ENCODE measurements around the gene PALLD.
A peak's percentile ranks its signal among the peaks of the same experiment; 100 is the strongest.

The PALLD gene

GRCh38 chr4:168840392-168840763 lies 343.5 kb downstream of the PALLD start:
- no peak for DNase-seq

- no peak for DNase-seq
These were observed 344.3 kb downstream of the PALLD start for GRCh38 chr4:168841000-168841671.

- DNase-seq, result no peak
These were observed 344.8 kb downstream of the PALLD start for GRCh38 chr4:168841672-168842019.

- DNase-seq, result no peak
These were observed 345.3 kb downstream of the PALLD start for GRCh38 chr4:168842186-168842585.

- DNase-seq, result no peak
These were observed 346.8 kb downstream of the PALLD start for GRCh38 chr4:168843635-168844034.

- DNase-seq, result no peak
These were observed 347.6 kb downstream of the PALLD start for GRCh38 chr4:168844353-168845049.

- no peak for DNase-seq
These were observed 349.0 kb downstream of the PALLD start for GRCh38 chr4:168845897-168846296.

- no peak for DNase-seq
These were observed 349.6 kb downstream of the PALLD start for GRCh38 chr4:168846414-168846813.

- no peak for DNase-seq
These were observed 351.1 kb downstream of the PALLD start for GRCh38 chr4:168847771-168848502.

- no peak for DNase-seq
These were observed 352.3 kb downstream of the PALLD start for GRCh38 chr4:168849030-168849675.

GRCh38 chr4:168849997-168850396 lies 353.1 kb downstream of the PALLD start:
- DNase-seq, result no peak

- no peak for DNase-seq
These were observed 355.5 kb downstream of the PALLD start for GRCh38 chr4:168852387-168852786.

- no peak for DNase-seq
These were observed 356.3 kb downstream of the PALLD start for GRCh38 chr4:168852933-168853713.

GRCh38 chr4:168853770-168854169 lies 356.9 kb downstream of the PALLD start:
- no peak for DNase-seq

GRCh38 chr4:168854350-168854921 lies 357.6 kb downstream of the PALLD start:
- DNase-seq, result no peak

GRCh38 chr4:168856312-168856711 lies 359.5 kb downstream of the PALLD start:
- DNase-seq, result peak; percentile 44

- DNase-seq, result no peak
These were observed 360.2 kb downstream of the PALLD start for GRCh38 chr4:168857009-168857408.

GRCh38 chr4:168857546-168858314 lies 360.9 kb downstream of the PALLD start:
- DNase-seq, result no peak

GRCh38 chr4:168859100-168859499 lies 362.2 kb downstream of the PALLD start:
- DNase-seq, result no peak

- peak; percentile 17 for DNase-seq
These were observed 363.2 kb downstream of the PALLD start for GRCh38 chr4:168859888-168860694.

GRCh38 chr4:168860827-168861226 lies 364.0 kb downstream of the PALLD start:
- DNase-seq, result no peak
